Measurements from ENCODE around the gene SORCS2. TPM values are rescaled to one million over a fixed set of nuclear protein-coding genes. Genes with fewer than 3 reads are reported as not detected.
A peak's percentile ranks its signal among the peaks of the same experiment; 100 is the strongest.

The SORCS2 gene
- total RNA-seq, 1 experiment from 2014 or later = 0.15 TPM

- TF ChIP-seq POLR2AphosphoS5 (IDR thresholded peaks at IDR 0.05; ENCODE audit: low read depth, low read length) (no peak), CTCF (IDR thresholded peaks at IDR 0.05) (peak; percentile 69), SIN3A (IDR thresholded peaks at IDR 0.05; ENCODE audit: borderline replicate concordance, insufficient read depth, low read depth, low read length) (no peak)
- Histone ChIP-seq H3K36me3 (ENCODE audit: control insufficient read depth, insufficient read depth, low read length) (no peaks in the 10 kb centered on the region), H3K27me3 (ENCODE audit: control insufficient read depth, insufficient read depth, low read length) (no peaks in the 10 kb centered on the region; the same call in 1 of the 2 replicates), H3K4me3 (ENCODE audit: low read depth in 2 of 2, low read length in 2 of 2) (no peak overlapping the region), H3K9me3 (ENCODE audit: control insufficient read depth, insufficient read depth, low read depth, low read length) (no peaks in the 10 kb centered on the region), H3K4me1 (ENCODE audit: control insufficient read depth, insufficient read depth, low read length) (no peaks in the 10 kb centered on the region), H3K27ac (ENCODE audit: low read length) (no peak overlapping the region)
- ChIA-PET POLR2A (no interaction called here), CTCF (interaction anchor here (0.6 to 1.4 kb wide), 2 partner anchors 9 to 120 kb away, joined by 3 read pairs; no protein-coding TSS in a partner anchor)
- BruUV-seq (replicated peaks) = no TSS peak
- in situ Hi-C loops (cut with HindIII; ENCODE audit: low pct_unique_long_range_greater_than_20kb, low sequenced_read_pairs) (no loop called here), intact Hi-C loops (cut with micrococcal nuclease; ENCODE audit: unreplicated experiment) (no loop called here)
- DNase-seq (ENCODE audit: low read depth, low spot score) (no peak), ATAC-seq (peak; percentile 76)
Measured at GRCh38 chr4:7186031-7186430, 6.3 kb upstream of the SORCS2 start.

- no peak for ATAC-seq
- in situ Hi-C loops (cut with HindIII; ENCODE audit: low pct_unique_long_range_greater_than_20kb, low sequenced_read_pairs) (no loop called here), intact Hi-C loops (cut with micrococcal nuclease; ENCODE audit: unreplicated experiment) (no loop called here)
- no peaks in the 10 kb centered on the region for H3K36me3 ChIP-seq (ENCODE audit: control insufficient read depth, insufficient read depth, low read length)
- TF ChIP-seq REST (IDR thresholded peaks at IDR 0.05; ENCODE audit: insufficient read depth in 1 of 2, low read depth in 2 of 2, low read length in 1 of 2) = no peak
- no peak for TF ChIP-seq POLR2AphosphoS5 (IDR thresholded peaks at IDR 0.05; ENCODE audit: low read depth, low read length)
- no peak for TF ChIP-seq TCF7L2 (IDR thresholded peaks at IDR 0.05; ENCODE audit: low read depth, low read length)
- TF ChIP-seq CTCF (IDR thresholded peaks at IDR 0.05) = no peak
- TF ChIP-seq SIN3A (IDR thresholded peaks at IDR 0.05; ENCODE audit: borderline replicate concordance, insufficient read depth, low read depth, low read length) = no peak
- BruUV-seq (replicated peaks) = no TSS peak
- POLR2A ChIA-PET = no interaction called here
- H3K27ac ChIP-seq (ENCODE audit: low read length) = no peak overlapping the region
- DNase-seq (ENCODE audit: low read depth, low spot score) = no peak
- H3K27me3 ChIP-seq (ENCODE audit: control insufficient read depth, insufficient read depth, low read length) = no peaks in the 10 kb centered on the region; the same call in 1 of the 2 replicates
- H3K4me1 ChIP-seq (ENCODE audit: control insufficient read depth, insufficient read depth, low read length) = no peaks in the 10 kb centered on the region
- no peaks in the 10 kb centered on the region for H3K9me3 ChIP-seq (ENCODE audit: control insufficient read depth, insufficient read depth, low read depth, low read length)
- CTCF ChIA-PET = no interaction called here
- no peak overlapping the region for H3K4me3 ChIP-seq (ENCODE audit: low read depth in 2 of 2, low read length in 2 of 2)
Measured at GRCh38 chr4:7186516-7187167, 5.7 kb upstream of the SORCS2 start.

Data from Panc1 (cell line).